Pancreas (tissue), 10 donors: Measurements from ENCODE around the gene ZFYVE27. TPM values are rescaled to one million over a fixed set of nuclear protein-coding genes. Genes with fewer than 3 reads are reported as not detected.

Experiments
- ATAC-seq, 4 donors: fragments of 200-7000 bp; cut with Tn5 transposase; one replicate each; pipeline versions ENCODE4 v1.8.0 to v1.9.1; 2020; ENCODE audit warnings: mild to moderate bottlenecking in 4 of 4, moderate library complexity in 4 of 4
- DNase-seq, 6 donors: peaks; one replicate each; pipeline ENCODE4 v3.0.0-alpha.2; 2020
- FAIRE-seq: peaks from 2 replicates; lab custom pipeline; 2012; peaks lifted over from hg19 to GRCh38; lab: Jason Lieb, UNC
- H3K27ac ChIP-seq, 4 donors: fragments of 200-600 bp; sonication (generic); 1 replicate in 3 of 4; 2 replicates in 1 of 4; pipeline versions ENCODE4 v1.5.0 to v1.8.0; 2020
- H3K27me3 ChIP-seq, 4 donors: fragments of 200-600 bp; one replicate each; pipeline ENCODE4 v1.8.0; 2021
- H3K36me3 ChIP-seq, 3 donors: fragments of 200-600 bp; sonication (generic) in 1 of 3; one replicate each; pipeline versions ENCODE4 v1.5.0 to v1.8.0; 2020 to 2021
- H3K4me1 ChIP-seq, 3 donors: fragments of 200-600 bp; one replicate each; pipeline ENCODE4 v1.8.0; 2021
- H3K4me3 ChIP-seq, 4 donors: fragments of 200-600 bp; sonication (generic) in 2 of 4; one replicate each; pipeline versions ENCODE4 v1.5.0 to v1.8.0; 2020 to 2021
- H3K9me3 ChIP-seq, 4 donors: fragments of 200-600 bp; one replicate each; pipeline ENCODE4 v1.8.0; 2021
- CTCF ChIP-seq, 4 donors: fragments of 200-600 bp; sonication (generic) in 3 of 4; IDR thresholded peaks; one replicate each; pipeline versions ENCODE4 v1.5.0 to v1.8.0; 2021; ENCODE audit warnings: antibody characterized with exemption in 4 of 4
- WGBS, 2 donors: extraction: QIAGEN DNeasy Blood & Tissue Kit; methylation state at CpG; one replicate each; pipeline ENCODE4 v1.1.7; 2013; 5-methylcytosine and 5-hydroxymethylcytosine counted together
- intact Hi-C, 3 donors: fragments of 100-400 bp; cut with DNase I; formaldehyde crosslinking; loops; one replicate each; pipeline versions ENCODE4 v1.11.1 to v1.14.2; 2022
- polyA plus RNA-seq, 2 donors: library from polyadenylated mRNA; stranded (reverse); fragments of 200-250 nt; gene quantifications; one replicate each; pipeline ENCODE4 v1.2.3, GENCODE V29; 2013
- total RNA-seq, 6 donors: library from RNA; stranded (reverse); fragmentation: NEBNext Ultra II Directional in 4 of 6; extraction: Animal tissue kit (Norgen Biotek cat#: 25700) in 4 of 6; gene quantifications; one replicate each; pipeline versions ENCODE4 v1.2.1 to v1.2.4, GENCODE V29; 2021 to 2023
- donor health status: healthy with polysubstance abuse.
- donor health status: DM: no; HTN: no; CAD: no; lungs with moderate emphysema.
- donor health status: DM: no; HTN: no; CAD: no.
- donor health status: control.
- donor health status: control.
- donor health status: Bipolar disorder and iron deficiency.
- donor health status: DM: yes; HTN: yes; CAD: no.
- donor health status: DM: no; HTN: no; CAD: no.
- donor health status: DM: no; HTN: no; CAD: no.
- donor health status: DM: yes; HTN: yes; CAD: no.

The ZFYVE27 gene
- total and polyA plus RNA-seq, 8 donors = 11.9 to 34.9 (median 15.5) TPM

- no peak for FAIRE-seq
Measured at GRCh38 chr10:97759158-97759887, 22.4 kb downstream of the ZFYVE27 start.

GRCh38 chr10:97759946-97760345 is 23.0 kb downstream of the ZFYVE27 start:
- intact Hi-C loops = loop anchor here in 2 of 3 donors (5.0 kb wide), 3 partner anchors 107 to 282 kb away; no protein-coding TSS in a partner anchor
- Histone ChIP-seq H3K27ac (no peak overlapping the region), H3K4me3 (no peak overlapping the region), H3K36me3 (peaks cover 0 to 37% (median 16%) of the 10 kb centered on the region in 3 donors), H3K9me3 (no peaks in the 10 kb centered on the region), H3K27me3 (no peaks in the 10 kb centered on the region), H3K4me1 (peaks cover 0 to 6% (median 0%) of the 10 kb centered on the region in 3 donors)
- FAIRE-seq (no peak), ATAC-seq (no peak), DNase-seq (peak in 1 of 6 donors; percentile 37)
- no peak for TF ChIP-seq CTCF (IDR thresholded peaks at IDR 0.05)
- 74 to 81% methylated on average over 5 of the region's 5 CpGs for WGBS, 2 donors

More at GRCh38 chr10:97759158-97759887, 22.4 kb downstream of the ZFYVE27 start:
- 35 to 42% methylated on average over 5 of the region's 5 CpGs for WGBS, 2 donors
- peaks cover 0 to 44% (median 17%) of the 10 kb centered on the region in 3 donors for H3K36me3 ChIP-seq
- DNase-seq (peak; percentile 62 to 90 (median 82)), ATAC-seq (peak; percentile 66 to 94 (median 87))
- intact Hi-C loops = loop anchor here in 1 of 3 donors (5.0 kb wide), 2 partner anchors 113 to 283 kb away; no protein-coding TSS in a partner anchor
- H3K4me3 ChIP-seq = no peak overlapping the region
- H3K27me3 ChIP-seq = no peaks in the 10 kb centered on the region
- H3K4me1 ChIP-seq = peaks cover 0 to 6% (median 0%) of the 10 kb centered on the region in 3 donors
- no peak overlapping the region for H3K27ac ChIP-seq
- no peaks in the 10 kb centered on the region for H3K9me3 ChIP-seq
- peak; percentile 79 to 89 (median 86) for TF ChIP-seq CTCF (IDR thresholded peaks at IDR 0.05)

DNA sequence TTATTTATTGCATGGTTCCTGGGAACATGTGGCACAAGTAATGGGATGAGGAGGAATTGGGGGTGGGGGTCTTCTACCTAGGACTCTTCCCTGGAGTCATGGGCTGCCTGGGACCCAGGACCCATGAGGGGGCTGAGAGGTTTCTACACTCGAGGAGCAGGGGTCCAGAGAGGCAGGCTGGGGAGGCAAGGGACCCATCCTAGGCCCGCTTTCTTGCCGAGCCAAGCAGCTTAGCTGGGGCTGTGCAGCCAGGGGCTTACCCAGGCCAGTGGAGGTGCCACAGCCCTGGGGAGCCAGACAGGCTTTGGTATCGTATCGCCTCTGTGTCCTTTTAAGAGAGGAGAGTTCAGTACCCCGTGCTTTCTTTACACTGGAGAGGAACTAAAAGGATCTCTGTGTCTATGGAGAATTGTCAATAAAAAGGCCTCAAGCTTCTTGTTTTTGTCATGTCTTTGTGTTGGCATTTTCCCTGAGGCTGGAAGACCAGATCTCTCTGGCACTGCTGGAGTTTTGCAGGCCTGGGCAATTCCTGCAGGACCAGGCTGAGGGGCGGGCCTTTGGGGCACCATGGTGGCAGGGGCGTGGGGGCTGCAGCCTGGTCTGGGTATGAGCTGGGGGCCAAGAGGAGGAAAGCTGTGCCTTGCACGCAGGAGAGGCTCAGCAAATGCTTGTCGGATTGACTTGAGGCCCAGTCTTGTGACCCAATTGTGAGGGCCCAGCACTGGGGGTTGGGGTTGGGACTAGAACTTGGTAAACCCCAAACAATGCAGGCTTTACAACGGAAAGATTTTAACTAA is 23.7 kb downstream of the ZFYVE27 start:
- peak in 2 of 6 donors; percentile 41 to 64 for DNase-seq
- TF ChIP-seq CTCF (IDR thresholded peaks at IDR 0.05) = no peak
- Histone ChIP-seq H3K36me3 (peaks cover 0 to 30% (median 9%) of the 10 kb centered on the region in 3 donors), H3K27me3 (no peaks in the 10 kb centered on the region), H3K4me3 (no peak overlapping the region), H3K9me3 (no peaks in the 10 kb centered on the region), H3K27ac (no peak overlapping the region), H3K4me1 (peaks cover 0 to 6% (median 0%) of the 10 kb centered on the region in 3 donors)
- WGBS, 2 donors = 91% methylated on average over 11 of the region's 11 CpGs
- FAIRE-seq = no peak
- no peak for ATAC-seq
- intact Hi-C loops = loop anchor here in 1 of 3 donors (5.0 kb wide), 1 partner anchor 107 kb away; no protein-coding TSS in a partner anchor

DNA sequence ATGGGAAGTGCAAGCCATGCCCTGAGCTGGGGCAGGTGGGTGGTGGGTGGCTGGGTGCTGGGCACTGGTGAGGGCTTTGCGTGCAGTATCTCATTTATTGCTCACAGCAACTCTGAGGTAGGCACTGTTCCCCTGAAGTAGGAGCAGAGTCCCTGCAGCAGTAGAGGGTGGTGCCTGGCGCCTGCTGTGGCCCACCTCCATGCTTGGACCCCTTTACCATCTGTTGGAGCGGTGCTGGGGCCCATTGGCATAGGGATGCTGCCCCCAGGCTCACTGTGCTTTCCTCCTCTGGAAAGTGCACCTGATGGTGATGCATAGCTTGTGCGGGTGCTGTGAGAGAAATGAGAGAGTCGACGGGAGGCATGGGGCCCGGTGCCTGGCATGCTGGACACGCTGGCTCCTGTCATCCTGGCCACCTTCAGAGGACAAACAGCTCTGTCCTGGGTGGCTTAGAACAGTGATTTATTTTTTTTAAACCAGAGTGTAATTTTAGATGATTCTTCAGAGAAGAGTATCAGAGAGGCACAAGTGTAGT is 24.5 kb downstream of the ZFYVE27 start:
- 88 to 94% methylated on average over 8 of the region's 8 CpGs for WGBS, 2 donors
- no peaks in the 10 kb centered on the region for H3K27me3 ChIP-seq
- intact Hi-C loops = loop anchor here in 1 of 3 donors (5.0 kb wide), 1 partner anchor 106 kb away; no protein-coding TSS in a partner anchor
- FAIRE-seq = no peak
- peaks cover 0 to 23% (median 9%) of the 10 kb centered on the region in 3 donors for H3K36me3 ChIP-seq
- no peak for TF ChIP-seq CTCF (IDR thresholded peaks at IDR 0.05)
- H3K27ac ChIP-seq = no peak overlapping the region
- H3K9me3 ChIP-seq = no peaks in the 10 kb centered on the region
- H3K4me3 ChIP-seq = no peak overlapping the region
- ATAC-seq = no peak
- H3K4me1 ChIP-seq = peaks cover 0 to 6% (median 0%) of the 10 kb centered on the region in 3 donors
- peak in 1 of 6 donors; percentile 47 for DNase-seq
